ENCODE data around the gene GTF2A1. TPM values are rescaled to one million over a fixed set of nuclear protein-coding genes. Genes with fewer than 3 reads are reported as not detected.
"Not testable (repeated sequence)": the region's sequence is repeated elsewhere in the genome, so short reads cannot be mapped to it uniquely, and the experiment has no call there.

Gene GTF2A1
- 16.8 TPM for polyA plus RNA-seq (ENCODE audit: insufficient read length)

DNA sequence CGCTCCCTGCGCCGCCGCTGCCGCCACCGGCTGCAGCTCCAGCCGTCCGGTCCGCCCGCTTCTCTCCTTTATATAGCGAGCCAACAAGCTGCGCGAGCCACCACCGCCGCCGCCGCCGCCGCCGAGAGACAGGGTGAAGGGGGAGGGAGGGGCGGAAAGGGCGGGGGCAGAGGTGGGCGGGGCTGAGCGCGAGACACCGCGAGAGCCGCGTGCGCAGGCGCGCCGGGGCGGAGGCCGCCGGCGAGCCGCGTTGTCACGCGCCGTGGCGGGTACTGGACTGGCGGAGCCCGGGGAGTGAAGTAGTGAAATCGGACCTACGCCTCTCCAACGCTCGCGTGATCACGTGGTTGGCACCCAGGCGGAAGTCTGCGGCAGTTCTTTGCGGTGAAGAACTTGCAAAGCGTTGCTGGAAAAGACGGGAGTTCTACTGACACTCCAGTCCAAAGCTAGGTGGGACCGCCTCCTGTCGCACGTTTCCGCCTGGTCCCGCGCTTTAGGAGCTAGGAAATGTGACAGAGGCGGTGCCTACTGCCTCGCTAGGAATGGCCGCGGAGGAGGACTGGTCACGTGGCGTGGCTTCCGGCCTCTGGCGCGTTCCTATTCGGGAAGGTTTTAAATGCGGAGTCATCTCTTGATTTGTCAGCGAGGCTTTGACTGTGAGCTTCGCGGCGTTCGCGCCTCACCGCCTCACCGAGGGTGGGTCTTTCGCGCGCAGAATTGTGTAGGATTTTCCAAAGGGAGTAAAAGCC is at the start of gene GTF2A1:
GTF2A1 (minus strand) TSS at position 130 of the 749 bp plus-strand sequence. CDS start 441 bp downstream, outside the sequence.
- peak; percentile 98 for DNase-seq (ENCODE audit: low read depth)

DNA sequence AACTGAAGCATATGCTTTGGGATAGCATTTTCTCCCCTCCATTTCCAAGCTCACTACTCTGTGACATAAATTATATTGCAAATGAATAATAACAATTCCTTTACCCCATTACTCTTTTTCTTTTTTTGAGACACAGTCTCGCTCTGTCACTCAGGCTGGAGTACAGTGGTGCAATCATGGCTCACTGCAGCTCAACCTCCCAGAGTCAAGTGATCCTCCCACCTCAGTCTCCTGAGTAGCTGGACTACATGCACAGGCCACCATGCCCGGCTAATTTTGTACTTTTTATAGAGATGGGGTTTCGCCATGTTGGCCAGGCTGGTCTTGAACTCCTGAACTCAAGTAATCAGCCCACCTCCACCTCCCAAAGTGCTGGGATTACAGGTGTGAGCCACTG is 49.2 kb upstream of the GTF2A1 start:
- DNase-seq (ENCODE audit: low read depth), result no peak

DNA sequence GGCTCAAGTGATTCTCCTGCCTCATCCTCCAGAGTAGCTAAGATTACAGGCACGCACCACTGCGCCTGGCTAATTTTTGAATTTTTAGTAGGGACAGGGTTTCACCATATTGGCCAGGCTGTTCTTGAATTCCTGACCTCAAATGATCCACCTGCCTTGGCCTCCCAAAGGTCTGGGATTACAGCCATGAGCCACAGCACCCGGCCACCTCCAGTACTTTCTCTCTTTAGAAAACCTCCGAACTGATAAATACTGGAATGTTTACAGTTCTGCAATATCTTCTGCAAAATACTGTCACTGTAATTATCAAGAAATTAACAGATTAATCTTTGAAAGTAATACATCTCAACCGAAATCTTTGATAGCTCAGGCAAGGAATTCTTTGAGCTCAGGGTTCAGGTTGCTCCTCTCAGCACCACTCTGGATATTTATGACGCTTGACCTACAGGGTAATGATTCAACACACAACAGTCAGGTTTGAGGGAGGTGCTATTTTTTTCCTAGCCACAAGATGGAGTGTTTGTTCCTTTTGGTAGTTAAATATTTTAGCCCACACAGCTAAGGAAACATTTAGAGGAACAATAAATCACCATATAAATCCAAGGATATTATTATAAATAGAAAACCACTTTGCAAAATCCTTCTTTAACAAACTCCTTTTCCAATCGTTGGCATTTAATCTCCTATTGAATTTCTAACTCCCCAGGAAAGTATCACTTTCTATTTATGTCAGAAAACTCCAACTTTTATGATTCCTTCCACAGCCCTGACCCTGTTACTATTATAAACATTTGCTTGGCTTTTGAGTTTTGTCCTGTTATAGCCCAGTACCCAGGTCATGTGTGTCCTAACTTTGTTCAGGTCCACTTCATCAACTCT is 48.6 kb upstream of the GTF2A1 start:
- peak; percentile 61 for DNase-seq (ENCODE audit: low read depth)

DNA sequence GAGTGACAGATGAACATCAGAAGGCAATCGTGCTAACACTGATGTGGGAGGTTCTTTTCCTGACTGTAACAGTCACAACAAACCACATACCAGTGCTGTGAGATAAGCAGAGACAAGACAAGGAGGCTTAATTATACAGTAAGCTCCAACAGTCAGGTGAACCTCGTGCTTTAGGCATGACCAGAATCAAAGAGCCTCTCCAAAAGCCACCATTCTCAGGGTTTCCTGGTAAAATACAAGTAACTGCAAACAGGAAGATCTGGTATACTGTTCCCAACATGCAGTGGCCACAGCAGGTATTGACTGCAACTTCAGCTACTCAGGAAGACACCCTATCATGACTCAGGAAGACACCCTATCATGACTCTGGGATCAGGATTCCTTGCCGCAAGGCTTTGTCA is 47.3 kb upstream of the GTF2A1 start:
- no peak for DNase-seq (ENCODE audit: low read depth)

DNA sequence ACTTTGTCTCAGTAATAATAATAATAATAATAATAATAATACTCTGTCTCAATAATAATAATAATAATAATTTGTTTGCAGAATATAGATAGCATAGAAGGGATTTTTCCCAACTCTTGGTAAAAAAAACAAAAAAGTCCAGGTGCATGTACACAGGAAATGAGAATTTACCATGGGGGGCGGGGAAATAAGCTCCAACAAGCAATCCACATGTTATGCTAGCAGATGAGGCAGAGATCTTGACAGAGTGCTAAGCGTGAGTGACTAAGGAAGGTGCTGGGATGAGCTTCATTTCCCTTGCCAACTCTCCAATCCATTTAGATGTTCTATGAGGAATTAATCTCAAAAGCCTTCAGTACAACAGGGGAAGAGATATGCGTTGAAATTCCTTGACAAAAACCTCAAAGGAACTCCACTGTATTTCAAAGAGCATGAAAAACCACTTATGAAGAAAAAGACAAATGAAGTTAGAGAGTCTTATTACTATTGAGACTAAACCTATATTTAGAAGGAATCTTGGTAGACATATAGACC is 44.9 kb upstream of the GTF2A1 start:
- DNase-seq (ENCODE audit: low read depth), result no peak

DNA sequence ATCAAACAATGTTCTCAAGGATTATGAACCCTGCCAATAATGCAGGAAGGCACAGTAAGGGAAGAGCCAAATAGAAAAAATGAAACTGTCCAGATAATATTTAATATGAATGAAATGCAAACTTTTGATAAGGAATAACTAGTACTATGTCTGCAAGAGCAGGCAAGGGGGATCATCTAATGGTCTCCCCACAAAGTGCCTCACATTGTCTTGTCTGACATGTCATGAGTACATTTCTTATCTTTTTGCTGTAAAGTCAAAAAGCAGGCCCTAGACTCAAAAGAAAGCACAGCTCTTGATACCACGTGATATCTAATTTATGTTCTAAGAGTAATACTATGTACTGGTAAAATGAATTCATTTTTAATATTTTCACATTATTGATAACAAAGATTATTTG is 43.9 kb upstream of the GTF2A1 start:
- no peak for DNase-seq (ENCODE audit: low read depth)

DNA sequence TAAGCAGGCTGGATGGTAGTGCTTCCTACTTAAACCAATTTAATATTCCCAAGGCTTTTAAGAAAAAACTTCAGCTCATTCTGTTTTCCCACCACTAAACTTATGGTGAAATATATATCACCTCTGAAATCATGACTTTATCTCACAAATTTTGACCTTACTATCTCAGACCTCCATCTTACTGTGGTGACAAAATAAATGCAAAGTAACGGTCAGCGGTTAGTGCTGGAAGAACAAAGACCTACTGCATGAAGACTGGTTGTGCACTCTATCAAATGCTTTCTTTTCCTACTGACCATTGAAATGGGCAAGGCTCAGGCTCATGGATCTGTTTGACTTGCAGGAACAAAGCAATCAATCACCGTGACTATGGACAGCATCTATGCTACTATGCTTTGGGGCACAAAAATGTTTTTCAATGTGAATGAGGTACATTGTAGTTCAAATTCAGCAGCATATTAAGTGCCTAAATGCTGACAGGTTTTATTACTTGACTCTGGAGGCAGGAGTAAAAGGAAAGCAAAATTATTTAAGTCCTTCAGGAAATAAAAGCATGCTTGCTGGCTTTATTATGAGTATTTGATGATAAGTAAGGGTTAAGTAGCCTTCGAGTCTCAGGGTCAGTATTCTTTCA is 43.1 kb upstream of the GTF2A1 start:
- no peak for DNase-seq (ENCODE audit: low read depth)

DNA sequence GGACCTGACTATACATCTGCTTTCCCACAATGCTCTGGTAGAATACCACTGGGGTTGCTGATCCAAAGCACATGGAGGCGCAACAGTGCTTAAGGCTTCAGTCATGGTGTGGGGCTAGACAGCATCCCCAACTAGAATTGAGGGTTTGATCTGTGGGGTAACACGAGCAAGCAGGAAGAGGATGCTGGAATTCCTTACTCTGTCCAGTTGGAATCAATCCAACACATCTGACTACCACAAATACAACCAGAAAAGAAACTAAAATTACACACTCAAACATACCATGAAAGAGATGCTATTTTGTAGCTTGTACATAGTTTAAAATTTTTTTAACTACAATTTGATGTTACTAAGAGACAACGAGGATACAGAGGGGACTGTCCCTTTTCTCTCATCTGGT is 40.4 kb upstream of the GTF2A1 start:
- DNase-seq (ENCODE audit: low read depth), result no peak

DNA sequence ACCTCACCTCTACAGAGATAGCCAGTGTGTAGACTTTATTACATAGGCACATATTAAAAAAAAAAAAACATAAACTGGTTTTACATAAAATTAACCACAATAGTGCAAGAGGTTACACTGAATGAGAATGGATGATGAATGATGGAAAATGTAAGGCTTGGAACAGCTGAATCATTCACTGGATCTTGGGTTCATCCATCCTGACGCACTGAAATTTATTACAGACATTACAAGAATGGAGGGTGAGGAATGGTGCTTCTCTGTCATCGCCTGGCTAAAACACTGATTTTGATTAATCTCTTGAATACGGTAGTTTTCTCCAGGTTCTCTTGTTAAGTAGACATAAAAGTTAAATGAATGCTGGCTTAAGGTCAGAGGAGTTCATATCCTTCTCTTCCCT is 40.0 kb upstream of the GTF2A1 start:
- no peak for DNase-seq (ENCODE audit: low read depth)

DNA sequence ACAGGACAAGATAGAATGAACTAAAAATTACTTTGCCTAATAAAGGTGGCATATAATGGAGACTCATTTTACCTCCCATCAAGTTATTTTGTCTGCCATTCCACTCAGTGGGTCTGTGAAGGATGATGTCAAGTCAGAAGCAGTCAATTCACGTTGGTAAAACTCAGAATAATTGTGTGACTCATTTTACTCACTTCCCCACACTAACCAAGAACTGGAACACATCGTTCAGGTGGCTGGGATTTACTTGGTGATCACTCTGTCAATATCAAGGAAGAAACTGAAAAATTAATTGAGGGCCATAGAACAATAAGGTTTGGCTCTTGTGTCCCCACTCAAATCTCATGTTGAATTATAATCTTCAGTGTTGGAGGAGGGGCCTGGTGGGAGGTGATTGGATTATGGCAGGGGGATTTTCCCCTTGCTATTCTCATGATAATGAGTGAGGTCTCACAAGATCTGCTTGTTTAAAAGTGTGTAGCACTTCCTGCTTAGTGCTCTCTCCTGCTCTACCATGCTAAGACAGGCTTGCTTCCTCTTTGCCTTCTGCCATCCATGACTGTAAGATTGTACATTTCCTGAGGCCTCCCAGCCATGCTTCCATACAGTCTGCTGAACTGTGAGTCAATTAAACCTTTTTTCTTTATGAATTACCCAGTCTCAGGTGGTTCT is 35.7 kb upstream of the GTF2A1 start:
- no peak for DNase-seq (ENCODE audit: low read depth)

DNA sequence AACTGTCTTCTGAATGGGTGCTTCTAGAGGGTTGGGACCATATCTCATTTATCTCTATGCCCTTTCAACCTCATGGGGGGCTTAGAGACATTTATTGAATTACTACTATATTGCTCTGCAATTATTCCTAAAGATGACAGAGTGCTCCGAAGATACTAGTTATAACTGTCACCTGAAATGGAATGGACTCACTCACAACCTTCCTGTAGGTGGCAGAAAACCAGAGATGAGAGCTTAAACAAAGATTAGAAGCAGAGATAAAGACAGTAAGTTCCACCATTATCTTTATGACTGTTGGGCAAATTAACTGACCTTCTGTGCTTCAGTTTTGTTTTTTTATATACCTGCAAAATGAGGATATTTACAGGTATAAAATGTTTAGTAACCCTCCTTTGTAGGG is 31.5 kb upstream of the GTF2A1 start:
- DNase-seq (ENCODE audit: low read depth), result no peak

DNA sequence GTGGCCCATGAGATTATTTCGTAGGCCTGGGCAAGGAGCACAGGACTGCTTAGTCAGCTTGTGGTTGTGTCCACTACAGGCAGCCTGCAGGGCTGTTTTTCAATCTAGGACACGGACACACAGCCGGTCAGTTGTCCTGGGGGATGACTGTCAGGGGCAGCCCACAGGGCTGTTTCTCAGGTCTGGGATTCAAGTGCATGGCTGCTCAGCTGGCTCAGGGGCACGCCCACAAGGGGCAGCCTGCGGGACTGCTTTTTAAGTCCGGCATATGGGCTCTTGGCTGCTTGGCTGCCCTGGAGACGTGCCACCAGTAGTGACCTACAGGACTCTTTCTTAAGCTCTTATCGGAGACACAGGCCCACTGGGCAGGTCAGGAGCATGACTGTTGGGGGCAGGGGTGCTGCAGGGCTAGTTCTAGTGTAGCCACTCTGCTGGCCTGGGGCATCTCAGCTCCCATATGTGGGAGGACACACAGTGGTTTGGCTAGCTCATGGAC is 26.6 kb upstream of the GTF2A1 start:
- no peak for DNase-seq (ENCODE audit: low read depth)

DNA sequence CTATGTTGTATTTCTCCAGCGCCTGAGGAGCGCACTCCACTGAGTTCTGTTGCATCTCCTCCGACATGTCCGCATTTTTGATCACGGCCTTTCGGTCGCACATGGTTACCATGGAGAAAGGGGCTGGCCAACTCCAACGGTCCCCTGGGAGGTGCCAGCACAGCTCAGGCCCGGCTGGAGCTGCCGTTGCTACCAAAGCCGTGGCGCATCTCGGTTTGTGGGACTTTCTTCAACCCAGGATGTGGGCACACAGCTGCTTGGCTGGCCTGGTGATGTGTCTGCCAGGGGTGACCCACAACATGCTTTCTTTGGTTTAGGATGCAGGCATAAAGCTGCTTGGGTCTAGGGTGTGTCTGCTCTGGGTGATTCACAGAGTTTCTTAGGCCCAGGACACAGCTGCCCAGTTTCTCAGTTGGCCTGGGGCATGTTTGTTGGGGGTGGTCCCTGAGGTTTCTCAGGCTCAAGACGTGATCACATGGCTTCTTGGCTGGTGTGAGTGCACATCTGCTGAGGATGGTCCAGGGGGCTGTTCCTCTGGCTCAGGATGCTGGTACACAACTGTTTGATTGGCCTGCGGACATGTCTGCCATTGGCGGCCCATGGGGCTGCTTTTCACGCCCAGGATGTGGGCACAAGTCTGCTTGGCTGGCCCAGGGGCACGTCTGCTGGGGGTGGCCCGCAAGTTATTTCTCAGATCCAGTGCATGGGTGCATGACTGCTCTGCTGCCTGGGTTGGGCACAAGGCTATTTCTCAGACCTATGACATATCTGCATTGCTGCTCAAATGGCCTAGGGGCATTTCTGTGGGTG is 25.9 kb upstream of the GTF2A1 start:
- no peak for DNase-seq (ENCODE audit: low read depth)

DNA sequence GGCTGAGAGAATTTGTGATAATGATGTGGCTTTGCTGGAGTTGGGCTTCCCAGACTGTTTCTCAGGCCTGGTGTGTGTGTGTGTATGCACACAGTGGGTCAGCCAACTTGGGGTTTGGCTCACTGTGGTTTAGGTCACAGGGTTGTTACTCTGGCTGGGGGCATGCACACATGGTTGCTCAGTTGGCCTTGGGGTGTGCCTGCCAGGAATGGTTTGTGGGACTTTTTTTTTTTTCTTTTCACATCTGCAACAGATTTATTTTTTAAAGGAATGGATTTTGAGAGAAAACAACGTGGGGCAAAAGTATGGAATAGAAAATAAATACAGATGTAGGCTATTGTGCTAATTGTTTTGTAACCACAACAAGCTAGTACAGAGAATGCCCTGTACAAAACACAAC is 25.0 kb upstream of the GTF2A1 start:
- DNase-seq (ENCODE audit: low read depth), result no peak

DNA sequence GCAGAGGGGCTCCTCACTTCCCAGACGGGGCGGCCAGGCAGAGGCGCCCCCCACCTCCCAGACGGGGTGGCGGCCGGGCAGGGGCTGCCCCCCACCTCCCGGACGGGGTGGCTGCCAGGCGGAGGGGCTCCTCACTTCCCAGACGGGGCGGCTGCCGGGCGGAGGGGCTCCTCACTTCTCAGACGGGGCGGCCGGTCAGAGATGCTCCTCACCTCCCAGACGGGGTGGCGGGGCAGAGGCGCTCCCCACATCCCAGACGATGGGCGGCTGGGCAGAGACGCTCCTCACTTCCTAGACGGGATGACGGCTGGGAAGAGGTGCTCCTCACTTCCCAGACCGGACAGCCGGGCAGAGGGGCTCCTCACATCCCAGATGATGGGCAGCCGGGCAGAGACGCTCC is 23.7 kb upstream of the GTF2A1 start:
- DNase-seq (ENCODE audit: low read depth), result not testable (repeated sequence)

DNA sequence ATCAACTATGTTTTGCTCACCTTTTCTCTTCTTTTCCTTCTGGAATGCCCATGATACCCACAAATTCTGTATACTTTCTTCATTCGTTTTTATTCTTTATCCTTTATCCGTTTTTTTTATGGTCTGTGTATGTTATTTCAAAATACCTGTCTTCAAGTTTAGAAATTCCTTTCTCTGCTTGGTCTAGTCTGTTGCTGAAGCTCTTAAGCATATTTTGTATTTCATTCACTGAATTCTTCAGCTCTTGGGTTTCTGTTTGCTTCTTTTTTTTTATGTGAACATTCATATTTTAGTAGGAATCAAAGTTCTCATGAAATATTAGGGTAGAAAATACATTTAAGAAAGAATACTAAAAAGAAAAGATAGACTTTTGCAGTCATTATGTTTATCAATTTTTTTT is 22.7 kb upstream of the GTF2A1 start:
- DNase-seq (ENCODE audit: low read depth), result no peak

DNA sequence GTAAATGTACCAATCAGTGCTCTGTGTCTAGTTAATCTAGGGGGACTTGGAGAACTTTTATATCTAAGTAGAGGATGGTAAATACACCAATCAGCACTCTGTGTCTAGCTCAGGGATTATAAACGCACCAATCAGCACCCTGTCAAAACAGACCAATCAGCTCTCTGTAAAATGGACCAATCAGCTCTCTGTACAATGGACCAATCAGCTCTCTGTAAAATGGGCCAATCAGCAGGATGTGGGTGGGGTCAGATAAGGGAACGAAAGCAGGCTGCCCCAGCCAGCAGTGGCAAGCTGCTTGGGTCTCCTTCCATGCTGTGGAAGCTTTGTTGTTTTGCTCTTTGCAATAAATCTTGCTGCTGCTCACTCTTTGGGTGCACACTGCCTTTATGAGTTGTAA is 16.1 kb upstream of the GTF2A1 start:
- not testable (repeated sequence) for DNase-seq (ENCODE audit: low read depth)

DNA sequence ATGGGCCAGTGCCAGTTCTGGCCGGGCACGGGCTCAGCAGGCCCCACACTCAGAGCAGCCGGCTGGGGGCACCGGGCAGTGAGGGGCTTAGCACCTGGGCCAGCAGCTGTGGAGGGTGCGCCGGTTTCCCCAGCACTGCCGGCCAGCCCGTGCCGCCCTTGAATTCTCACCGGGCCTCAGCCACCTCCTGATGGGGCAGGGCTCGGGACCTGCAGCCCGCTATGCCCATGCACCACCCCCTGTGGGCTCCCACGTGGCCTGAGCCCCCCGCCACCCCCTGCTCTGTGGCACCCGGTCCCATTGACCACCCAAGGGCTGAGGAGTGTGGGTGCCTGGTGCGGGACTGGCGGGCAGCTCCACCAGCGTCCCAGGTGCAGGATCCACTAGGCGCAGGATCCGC is 15.4 kb upstream of the GTF2A1 start:
- DNase-seq (ENCODE audit: low read depth), result no peak

DNA sequence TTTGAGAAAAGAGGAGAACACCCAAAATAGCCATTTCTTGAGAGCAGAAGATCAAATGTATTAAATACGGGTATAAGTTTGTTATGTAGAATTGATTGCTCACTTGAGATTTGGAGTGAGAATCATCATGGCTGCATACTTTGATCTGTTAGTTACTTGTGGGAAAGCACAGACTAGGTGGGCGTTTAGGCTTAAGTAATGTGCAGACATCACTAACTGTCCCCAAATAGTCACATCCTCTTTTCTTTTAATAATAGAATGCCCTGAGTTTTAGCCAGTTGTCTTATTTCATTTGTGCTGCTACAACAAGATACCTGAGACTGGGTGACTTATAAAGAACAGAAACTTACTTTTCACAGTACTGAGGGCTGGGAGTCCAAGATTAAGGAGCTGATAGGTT is 14.3 kb upstream of the GTF2A1 start:
- DNase-seq (ENCODE audit: low read depth), result no peak

DNA sequence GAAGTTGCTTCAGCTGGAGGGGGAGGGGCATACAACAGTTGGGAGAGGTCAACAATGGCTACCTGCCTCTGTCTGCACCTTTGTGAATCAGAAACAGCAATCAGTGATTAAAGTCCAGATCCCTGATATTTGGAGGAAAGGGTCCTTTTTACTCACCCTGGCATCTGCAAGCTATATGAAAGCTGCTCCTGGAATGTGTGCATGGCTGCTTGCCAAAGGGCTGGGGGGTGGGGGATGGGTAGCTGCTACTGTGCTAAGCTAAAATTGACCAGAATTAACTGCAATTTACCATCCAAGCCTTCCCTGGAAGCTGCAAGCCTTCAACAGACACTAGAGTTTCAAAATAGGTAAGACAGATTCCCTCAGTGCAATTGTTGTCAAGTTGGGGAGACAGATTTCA is 13.5 kb upstream of the GTF2A1 start:
- DNase-seq (ENCODE audit: low read depth), result no peak

DNA sequence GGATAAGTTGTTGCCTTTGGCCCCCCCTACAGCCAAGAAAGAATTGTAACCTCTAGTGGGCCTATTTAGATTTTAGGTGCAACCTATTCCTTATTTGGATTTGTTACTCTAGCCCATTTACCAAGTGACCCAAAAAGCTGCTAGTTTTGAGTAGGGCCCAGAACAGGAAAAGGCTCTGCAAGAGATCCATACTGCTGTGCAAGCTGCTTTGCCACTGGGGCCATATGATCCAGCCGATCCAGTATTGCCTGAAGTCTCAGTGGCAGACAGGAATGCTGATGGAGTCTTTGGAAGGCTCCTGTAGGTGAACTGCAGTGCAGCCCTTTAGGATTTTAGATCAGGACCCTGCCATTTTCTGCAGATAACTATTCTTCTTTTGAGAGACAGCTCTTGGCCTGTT is 12.9 kb upstream of the GTF2A1 start:
- no peak for DNase-seq (ENCODE audit: low read depth)

Data from forelimb muscle (tissue), 1 donor.